DOHH2 (cell line): ENCODE results near the gene GALE.

Experiments
- EZH2phosphoT487 ChIP-seq: fragments of 200-600 bp; sonication (generic); IDR thresholded peaks from 2 replicates; pipeline ENCODE4 v1.6.1; 2017; ENCODE audit warnings: borderline replicate concordance, mild to moderate bottlenecking, antibody characterized with exemption, low read length, moderate library complexity, mixed read lengths
- TF ChIP-seq, protein P1 (sequence below): fragments of 200-600 bp; sonication (generic); IDR thresholded peaks from one replicate; pipeline ENCODE4 v1.5.1; 2014; ENCODE audit warnings: antibody characterized with exemption, mild to moderate bottlenecking, low read depth, low read length; ENCODE audit not compliant: poor library complexity, severe bottlenecking

- TF ChIP-seq, protein P1, sequence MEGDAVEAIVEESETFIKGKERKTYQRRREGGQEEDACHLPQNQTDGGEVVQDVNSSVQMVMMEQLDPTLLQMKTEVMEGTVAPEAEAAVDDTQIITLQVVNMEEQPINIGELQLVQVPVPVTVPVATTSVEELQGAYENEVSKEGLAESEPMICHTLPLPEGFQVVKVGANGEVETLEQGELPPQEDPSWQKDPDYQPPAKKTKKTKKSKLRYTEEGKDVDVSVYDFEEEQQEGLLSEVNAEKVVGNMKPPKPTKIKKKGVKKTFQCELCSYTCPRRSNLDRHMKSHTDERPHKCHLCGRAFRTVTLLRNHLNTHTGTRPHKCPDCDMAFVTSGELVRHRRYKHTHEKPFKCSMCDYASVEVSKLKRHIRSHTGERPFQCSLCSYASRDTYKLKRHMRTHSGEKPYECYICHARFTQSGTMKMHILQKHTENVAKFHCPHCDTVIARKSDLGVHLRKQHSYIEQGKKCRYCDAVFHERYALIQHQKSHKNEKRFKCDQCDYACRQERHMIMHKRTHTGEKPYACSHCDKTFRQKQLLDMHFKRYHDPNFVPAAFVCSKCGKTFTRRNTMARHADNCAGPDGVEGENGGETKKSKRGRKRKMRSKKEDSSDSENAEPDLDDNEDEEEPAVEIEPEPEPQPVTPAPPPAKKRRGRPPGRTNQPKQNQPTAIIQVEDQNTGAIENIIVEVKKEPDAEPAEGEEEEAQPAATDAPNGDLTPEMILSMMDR: no peak
- TF ChIP-seq EZH2phosphoT487: no peak
Measured at GRCh38 chr1:23779826-23780371, 20.7 kb downstream of the GALE start.
